Raji (cell line): ENCODE results near the gene MAGI2.

Experiments used
- POLR2A ChIP-seq: IDR thresholded peaks from 2 replicates; pipeline ENCODE4 v1.6.1; 2011; ENCODE audit warnings: low read depth, low read length, control low read depth; ENCODE audit not compliant: insufficient read depth

MAGI2 gene

DNA sequence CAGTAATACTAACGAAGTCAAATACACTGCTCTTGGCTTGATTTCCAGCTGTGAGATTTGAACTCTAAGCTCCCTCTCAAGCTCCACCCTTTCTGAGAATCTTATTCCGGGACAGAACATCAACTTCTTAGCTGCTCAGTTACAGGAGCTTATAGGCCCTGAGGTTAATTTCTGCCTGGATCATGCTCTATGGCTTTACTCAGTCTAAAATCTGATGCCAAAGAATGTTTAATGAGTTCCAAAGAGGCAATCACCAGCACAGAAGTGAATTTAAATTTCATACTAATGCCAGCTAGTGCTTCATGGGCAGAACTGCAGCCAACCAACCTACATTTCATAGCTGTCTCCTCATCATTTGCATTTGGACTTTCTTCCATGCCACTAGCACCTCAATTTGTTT is 707.2 kb downstream of the MAGI2 start:
- TF ChIP-seq POLR2A, result no peak

- TF ChIP-seq POLR2A, result no peak
Observed at GRCh38 chr7:78742694-78743093, 710.8 kb downstream of the MAGI2 start.

DNA sequence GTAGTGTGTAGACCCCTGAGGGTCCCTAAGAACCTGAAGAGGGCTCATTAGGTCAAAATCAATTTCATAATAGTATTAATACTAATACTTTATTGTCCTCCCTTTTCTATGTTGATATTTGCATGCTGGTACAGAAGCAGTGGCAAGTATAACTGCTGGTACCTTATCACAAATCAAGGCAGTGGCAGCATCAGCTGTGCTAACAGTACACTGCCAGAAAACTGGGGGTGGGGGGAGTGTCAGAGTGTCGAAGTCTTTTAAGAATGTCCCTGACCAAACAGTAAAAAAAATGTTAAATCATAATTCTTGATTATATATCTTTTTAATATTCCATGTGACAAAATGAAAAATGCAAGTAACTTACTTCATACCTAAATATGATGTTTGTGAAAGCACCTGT is 716.9 kb downstream of the MAGI2 start:
- TF ChIP-seq POLR2A, result no peak

DNA sequence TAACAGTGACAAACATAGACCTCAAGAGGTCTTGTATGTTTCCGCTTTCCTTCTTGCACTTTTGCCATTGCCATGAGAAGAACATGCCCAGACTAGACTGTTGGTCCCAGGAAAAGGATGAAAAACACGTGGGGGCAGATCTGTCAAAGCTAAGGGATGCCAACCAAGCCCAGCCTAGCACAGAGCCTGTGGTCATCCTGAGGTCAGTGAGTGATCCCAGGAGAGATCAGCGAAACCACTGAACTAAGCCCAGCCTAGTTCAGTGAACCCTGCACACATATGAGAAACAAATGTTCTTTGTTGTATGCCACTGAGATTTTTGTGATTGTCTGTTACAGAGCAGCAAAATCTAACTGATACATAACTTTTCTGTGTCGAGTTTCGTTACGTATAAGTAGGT is 718.8 kb downstream of the MAGI2 start:
- TF ChIP-seq POLR2A, result no peak

DNA sequence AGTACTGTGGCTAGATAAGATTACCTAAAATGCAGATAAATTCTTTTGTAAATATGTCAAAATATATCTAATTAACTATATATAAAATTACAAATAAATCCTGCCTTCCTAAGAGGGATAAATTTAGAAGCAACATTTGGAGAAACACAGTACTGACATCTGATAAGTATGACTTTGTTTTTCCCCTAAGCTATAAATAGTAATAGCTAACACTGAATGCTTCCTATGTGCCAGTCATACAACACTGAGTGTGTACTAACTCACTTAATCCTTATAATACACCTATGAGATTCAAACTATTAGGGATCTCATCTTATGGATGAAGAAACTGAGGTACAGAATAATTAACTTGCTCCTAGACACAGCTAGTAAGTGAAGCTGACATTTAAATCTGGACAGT is 733.4 kb downstream of the MAGI2 start:
- no peak for TF ChIP-seq POLR2A

- no peak for TF ChIP-seq POLR2A
Observed at GRCh38 chr7:78718212-78718611, 735.3 kb downstream of the MAGI2 start.

- TF ChIP-seq POLR2A, result no peak
Observed at GRCh38 chr7:78716876-78717275, 736.6 kb downstream of the MAGI2 start.

DNA sequence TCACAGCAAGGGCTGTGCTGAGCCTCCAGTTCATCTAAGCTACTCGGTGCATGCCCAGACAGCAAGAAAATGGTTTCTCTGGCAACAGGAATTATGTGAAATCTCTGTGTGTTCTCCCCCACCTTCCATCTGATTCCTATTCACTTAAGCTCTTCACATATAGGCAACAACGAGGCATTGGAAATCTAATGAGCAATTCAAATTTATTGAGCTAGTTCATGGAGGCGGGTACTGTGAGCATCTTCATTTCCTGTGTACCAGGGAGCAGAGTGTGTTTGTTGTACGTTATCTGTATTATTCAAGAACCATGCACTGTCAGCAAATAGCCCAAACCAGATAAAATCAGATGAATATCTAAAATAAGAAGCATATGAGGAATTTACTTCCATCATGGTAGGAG is 739.1 kb downstream of the MAGI2 start:
- no peak for TF ChIP-seq POLR2A

DNA sequence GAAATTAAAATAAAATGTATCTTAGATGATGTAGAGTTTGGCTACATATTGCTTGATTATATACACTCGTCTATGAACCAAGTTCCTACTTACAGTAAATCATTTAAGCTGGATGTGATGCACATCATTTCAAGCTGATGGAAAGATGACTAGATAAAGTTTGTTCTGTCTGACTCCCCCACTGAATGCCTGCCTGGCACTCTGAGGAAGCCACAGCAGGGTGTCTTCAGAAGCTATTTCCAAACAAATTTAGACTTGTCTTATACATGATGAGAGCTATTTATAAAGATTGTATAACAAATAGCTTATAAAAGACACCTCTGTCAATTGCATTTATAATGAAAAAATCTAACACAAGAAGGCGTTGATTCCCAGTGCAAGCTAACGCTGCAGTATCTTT is 741.4 kb downstream of the MAGI2 start:
- TF ChIP-seq POLR2A, result no peak

DNA sequence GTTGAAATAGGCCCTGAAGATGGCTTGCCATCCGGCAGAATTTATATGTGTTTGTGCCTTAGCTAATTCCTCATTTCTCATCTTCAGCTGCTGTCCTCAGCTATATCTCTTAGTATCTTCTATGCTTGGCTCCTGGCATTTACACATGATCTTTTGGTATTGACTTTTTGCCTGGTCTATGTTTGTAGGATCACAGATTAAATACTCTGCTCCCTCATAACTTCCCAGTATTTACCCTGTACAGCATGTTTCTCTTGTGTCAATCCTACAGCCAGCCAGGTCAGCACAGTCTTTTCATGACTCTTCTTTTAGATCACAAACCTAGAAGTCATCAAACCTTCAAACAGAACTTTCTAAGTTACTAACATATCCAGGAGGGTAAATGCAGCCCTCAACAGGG is 743.8 kb downstream of the MAGI2 start:
- no peak for TF ChIP-seq POLR2A

DNA sequence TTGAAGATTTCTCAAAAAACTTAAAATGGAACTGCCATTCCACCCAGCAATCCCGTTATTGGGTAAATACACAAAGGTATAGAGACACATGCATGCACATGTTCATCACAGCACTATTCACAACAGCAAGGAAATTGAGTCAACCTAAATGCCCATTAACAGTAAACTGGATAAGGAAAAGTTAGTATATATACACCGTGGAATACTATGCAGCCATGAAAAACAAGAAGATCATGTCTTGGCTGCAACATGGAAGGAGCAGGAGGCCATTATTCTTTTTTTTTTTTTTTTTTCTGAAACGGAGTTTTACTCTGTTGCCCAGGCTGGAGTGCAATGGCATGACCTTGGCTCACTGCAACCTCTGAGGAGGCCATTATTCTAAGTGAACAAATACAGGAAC is 749.0 kb downstream of the MAGI2 start:
- TF ChIP-seq POLR2A, result no peak

- TF ChIP-seq POLR2A, result no peak
Observed at GRCh38 chr7:78703391-78703790, 750.1 kb downstream of the MAGI2 start.

- no peak for TF ChIP-seq POLR2A
Observed at GRCh38 chr7:78702770-78703169, 750.7 kb downstream of the MAGI2 start.

DNA sequence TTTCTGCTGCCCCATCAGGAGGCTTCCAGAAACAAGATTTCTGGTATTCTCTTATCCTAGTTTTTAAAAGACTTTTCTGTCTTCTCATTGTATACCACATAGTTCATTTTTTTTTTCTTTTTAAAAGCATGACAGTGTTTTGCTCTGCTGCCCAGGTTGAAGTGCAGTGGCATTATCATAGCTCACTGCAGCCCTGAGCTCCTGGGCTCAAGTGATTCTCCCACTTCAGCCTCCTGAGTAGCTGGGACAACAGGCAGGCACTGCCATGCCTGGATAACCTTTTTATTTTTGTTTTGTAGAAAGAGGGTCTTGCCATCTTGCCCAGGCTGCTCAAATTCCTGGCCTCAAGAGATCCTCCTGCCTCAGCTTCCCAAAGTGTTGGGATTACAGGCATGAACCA is 757.6 kb downstream of the MAGI2 start:
- TF ChIP-seq POLR2A, result no peak

- TF ChIP-seq POLR2A, result no peak
Observed at GRCh38 chr7:78691584-78691983, 761.9 kb downstream of the MAGI2 start.

GRCh38 chr7:78690174-78690573 is 763.3 kb downstream of the MAGI2 start:
- no peak for TF ChIP-seq POLR2A

DNA sequence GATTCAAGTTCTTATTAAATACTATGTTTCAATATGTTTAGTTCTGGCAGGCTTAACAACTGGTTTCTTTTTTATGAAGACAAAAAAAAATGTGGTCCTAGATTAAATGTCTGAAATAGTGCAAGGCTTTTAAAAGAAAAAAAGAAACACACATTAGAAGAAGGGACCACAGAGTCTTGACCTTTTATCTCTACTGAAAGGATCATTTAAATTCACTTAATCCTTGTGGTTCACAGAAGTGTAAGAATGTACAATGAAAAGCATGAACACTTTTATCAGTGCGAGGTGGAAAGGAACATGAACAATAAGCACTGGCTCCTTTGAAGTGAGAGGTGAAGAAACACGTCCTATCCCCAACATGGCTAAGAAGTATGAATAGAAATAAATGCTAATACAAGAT is 765.1 kb downstream of the MAGI2 start:
- no peak for TF ChIP-seq POLR2A

GRCh38 chr7:78686189-78686588 is 767.3 kb downstream of the MAGI2 start:
- TF ChIP-seq POLR2A, result no peak
